GM23338 (cell line): Measurements from ENCODE around the gene TIMM10B. TPM values are rescaled to one million over a fixed set of nuclear protein-coding genes. Genes with fewer than 3 reads are reported as not detected.

Experiments
- ATAC-seq: fragments of 200-7000 bp; cut with Tn5 transposase; 3 replicates; pipeline ENCODE4 v1.9.1; 2020
- DNase-seq: peaks from one replicate; pipeline ENCODE4 v3.0.0-alpha.2; 2015; ENCODE audit warnings: low spot score
- H2AFZ ChIP-seq: fragments of 200-600 bp; sonication (generic); 2 replicates; pipeline ENCODE4 v1.8.0; 2016; ENCODE audit warnings: antibody characterized with exemption, mild to moderate bottlenecking, moderate library complexity
- H3F3A ChIP-seq: fragments of 200-600 bp; sonication (generic); replicated peaks from 2 replicates; pipeline ENCODE4 v1.8.0; 2017; ENCODE audit warnings: antibody characterized with exemption, mixed run types, low read depth
- H3K27ac ChIP-seq: fragments of 200-600 bp; sonication (generic); 2 replicates; pipeline ENCODE4 v1.6.1; 2016; ENCODE audit warnings: low read depth
- H3K27me3 ChIP-seq: fragments of 200-600 bp; sonication (generic); 2 replicates; pipeline ENCODE4 v1.8.0; 2016; ENCODE audit warnings: mild to moderate bottlenecking, mixed run types, moderate library complexity; ENCODE audit not compliant: insufficient read depth
- H3K36me3 ChIP-seq: fragments of 200-600 bp; sonication (generic); 2 replicates; pipeline ENCODE4 v1.8.0; 2016; ENCODE audit warnings: mild to moderate bottlenecking; ENCODE audit not compliant: insufficient read depth
- H3K4me1 ChIP-seq: fragments of 200-600 bp; sonication (generic); 2 replicates; pipeline ENCODE4 v1.8.0; 2016; ENCODE audit warnings: mild to moderate bottlenecking, moderate library complexity; ENCODE audit not compliant: insufficient read depth
- H3K4me2 ChIP-seq: fragments of 200-600 bp; sonication (generic); 2 replicates; pipeline ENCODE4 v1.7.1; 2017; ENCODE audit warnings: mixed run types
- H3K4me3 ChIP-seq: fragments of 200-600 bp; sonication (generic); 2 replicates; pipeline ENCODE4 v1.6.1; 2016; ENCODE audit warnings: mixed run types
- H3K79me2 ChIP-seq: fragments of 200-600 bp; sonication (generic); replicated peaks from 2 replicates; pipeline ENCODE4 v1.8.0; 2017; ENCODE audit warnings: mild to moderate bottlenecking; ENCODE audit not compliant: insufficient read depth
- H3K9me2 ChIP-seq: fragments of 200-600 bp; sonication (generic); 2 replicates; pipeline ENCODE4 v1.8.0; 2017; ENCODE audit not compliant: insufficient read depth
- H4K20me1 ChIP-seq: fragments of 200-600 bp; sonication (generic); replicated peaks from 2 replicates; pipeline ENCODE4 v1.8.0; 2017; ENCODE audit warnings: mild to moderate bottlenecking; ENCODE audit not compliant: insufficient read depth
- H3K27ac Mint-ChIP-seq: 2 replicates; pipeline ENCODE4 v1.8.0; 2020; ENCODE audit warnings: inconsistent platforms, mild to moderate bottlenecking, moderate library complexity, mixed read lengths
- H3K27me3 Mint-ChIP-seq: 3 replicates; pipeline ENCODE4 v1.8.0; 2022; ENCODE audit warnings: low read depth, mild to moderate bottlenecking, moderate library complexity, mixed read lengths, inconsistent platforms; ENCODE audit not compliant: insufficient read depth, poor library complexity
- H3K36me3 Mint-ChIP-seq: 3 replicates; pipeline ENCODE4 v1.8.0; 2021; ENCODE audit warnings: low read depth, mild to moderate bottlenecking, inconsistent platforms, moderate library complexity, mixed read lengths
- H3K4me1 Mint-ChIP-seq: 3 replicates; pipeline ENCODE4 v1.8.0; 2020; ENCODE audit warnings: mild to moderate bottlenecking, inconsistent platforms, mixed read lengths
- H3K4me3 Mint-ChIP-seq: 3 replicates; pipeline ENCODE4 v1.8.0; 2021; ENCODE audit warnings: moderate library complexity, mild to moderate bottlenecking, inconsistent platforms, mixed read lengths
- H3K9me3 Mint-ChIP-seq: 3 replicates; pipeline ENCODE4 v1.8.0; 2020; ENCODE audit warnings: moderate library complexity, mild to moderate bottlenecking, inconsistent platforms, mixed read lengths
- CREB1 ChIP-seq: fragments of 250-450 bp; sonication (Bioruptor Pico); IDR thresholded peaks from 2 replicates; pipeline ENCODE4 v1.5.0; 2020; ENCODE audit warnings: low read depth, mild to moderate bottlenecking, moderate library complexity
- EZH2 ChIP-seq: fragments of 200-600 bp; sonication (generic); IDR thresholded peaks from one replicate; pipeline ENCODE4 v1.8.0; 2017; ENCODE audit warnings: antibody characterized with exemption, mild to moderate bottlenecking, low read depth; ENCODE audit not compliant: unreplicated experiment
- EZH2phosphoT487 ChIP-seq: fragments of 200-600 bp; sonication (generic); IDR thresholded peaks from one replicate; pipeline ENCODE4 v1.8.1; 2018; ENCODE audit warnings: antibody characterized with exemption; ENCODE audit not compliant: unreplicated experiment
- JUNB ChIP-seq: IDR thresholded peaks from one replicate; pipeline ENCODE4 v1.6.1; 2016; ENCODE audit warnings: antibody characterized with exemption; ENCODE audit not compliant: unreplicated experiment
- NANOG ChIP-seq: IDR thresholded peaks from 2 replicates; pipeline ENCODE4 v1.6.1; 2016; ENCODE audit warnings: antibody characterized with exemption, borderline replicate concordance
- POLR2AphosphoS5 ChIP-seq: IDR thresholded peaks from 2 replicates; pipeline ENCODE4 v1.6.1; 2016; ENCODE audit warnings: antibody characterized with exemption, low read depth
- REST ChIP-seq: IDR thresholded peaks from one replicate; pipeline ENCODE4 v1.6.1; 2018; ENCODE audit warnings: antibody characterized with exemption; ENCODE audit not compliant: unreplicated experiment
- STAT1 ChIP-seq: IDR thresholded peaks from one replicate; pipeline ENCODE4 v1.6.1; 2016; ENCODE audit warnings: antibody characterized with exemption; ENCODE audit not compliant: unreplicated experiment
- ZNF114 ChIP-seq: fragments of 250-450 bp; sonication (Bioruptor Pico); IDR thresholded peaks from 2 replicates; pipeline ENCODE4 v1.5.0; 2020; ENCODE audit warnings: mild to moderate bottlenecking, moderate library complexity
- ZNF331 ChIP-seq: fragments of 250-450 bp; sonication (Bioruptor Pico); IDR thresholded peaks from 2 replicates; pipeline ENCODE4 v1.5.0; 2020; ENCODE audit warnings: low read depth, mild to moderate bottlenecking, moderate library complexity
- polyA plus RNA-seq: library from polyadenylated mRNA; unstranded; fragments of >200 nt; fragmentation: Nextera tagmentation; extraction: Ambion mirVana; gene quantifications from 2 replicates; pipeline ENCODE4 v1.2.1, GENCODE V29; 2016
- total RNA-seq: library from RNA; depleted of rRNA; stranded (reverse); fragments of >200 nt; shearing (Covaris generic); gene quantifications from 2 replicates; pipeline ENCODE4 v1.2.3, GENCODE V29; 2014
- TF ChIP-seq, protein P1 (sequence below), 2 experiments: fragments of 200-600 bp in 1 of 2; sonication (generic) in 1 of 2; conservative IDR thresholded peaks; 2 replicates each; pipeline versions ENCODE4 v1.5.1 to v1.6.1; 2016 to 2017; ENCODE audit warnings: antibody characterized with exemption in 2 of 2, low read depth in 2 of 2, mild to moderate bottlenecking in 2 of 2, moderate library complexity in 1 of 2
- TF ChIP-seq, protein P2 (sequence below): IDR thresholded peaks from 2 replicates; pipeline ENCODE4 v1.6.1; 2016; ENCODE audit warnings: antibody characterized with exemption

TIMM10B gene
- total and polyA plus RNA-seq, 2 experiments from 2014 or later, result 30.8 to 54.2 TPM

DNA sequence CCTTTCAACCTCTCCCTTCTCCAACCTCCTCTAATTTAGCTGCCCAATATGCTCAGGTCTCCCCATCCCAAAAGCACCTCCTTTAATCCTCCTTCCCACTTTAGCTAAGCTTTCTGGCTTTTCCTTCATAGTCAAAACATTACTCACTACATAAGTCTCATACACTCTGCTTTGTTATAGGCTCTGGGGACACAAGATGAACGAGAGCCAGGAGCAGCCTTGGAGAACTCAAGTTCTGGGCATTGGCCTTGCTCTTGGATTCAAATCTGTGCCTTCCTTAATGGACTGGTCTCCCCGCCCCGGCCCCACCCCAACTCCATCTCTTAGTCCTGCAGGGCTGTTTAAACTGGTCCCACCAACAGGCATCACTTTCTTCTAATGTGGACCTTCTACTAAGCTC, 29.1 kb upstream of the TIMM10B start (continued):
- TF ChIP-seq STAT1 (no peak), JUNB (no peak), CREB1 (CRISPR knock-in tag) (no peak)

DNA sequence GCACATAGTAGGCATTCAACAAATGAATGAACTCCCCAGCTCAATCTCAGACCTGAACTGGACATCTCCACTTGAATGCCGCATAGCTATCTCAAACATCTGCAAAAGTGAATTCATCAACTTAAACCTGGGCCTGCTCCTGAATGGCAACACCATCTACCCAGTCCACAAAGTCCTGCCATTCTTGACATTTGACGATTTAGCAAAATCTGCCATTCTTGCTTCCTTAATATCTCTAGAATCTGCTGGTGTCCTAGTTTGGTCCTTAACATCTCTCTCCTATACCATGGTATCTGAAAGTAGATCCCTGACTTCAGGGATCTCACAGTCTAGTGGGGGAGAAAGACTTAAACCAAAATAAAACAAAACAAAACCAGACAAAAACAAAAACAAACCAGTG, 28.1 kb upstream of the TIMM10B start:
- H3K27me3 ChIP-seq, result no peaks in the 10 kb centered on the region
- no peak overlapping the region for H3K4me3 Mint-ChIP-seq
- no peak overlapping the region for H3K4me3 ChIP-seq
- no peaks in the 10 kb centered on the region for H3K79me2 ChIP-seq
- no peaks in the 10 kb centered on the region for H4K20me1 ChIP-seq
- no peaks in the 10 kb centered on the region for H3K4me1 Mint-ChIP-seq
- H3K36me3 ChIP-seq, result 0 out of 2 replicates have a peak, but pooled peaks cover 3% of the 10 kb centered on the region
- no peaks in the 10 kb centered on the region for H3K9me3 Mint-ChIP-seq
- ATAC-seq (no peak), DNase-seq (no peak)
- no peak overlapping the region for H3K27ac Mint-ChIP-seq
- no peak overlapping the region for H2AFZ ChIP-seq
- TF ChIP-seq CREB1 (CRISPR knock-in tag) (no peak), STAT1 (no peak), ZNF114 (CRISPR knock-in tag) (no peak), JUNB (no peak), REST (no peak)
- H3K36me3 Mint-ChIP-seq, result no peaks in the 10 kb centered on the region
- H3K27me3 Mint-ChIP-seq, result no peaks in the 10 kb centered on the region
- H3K4me1 ChIP-seq, result no peaks in the 10 kb centered on the region
- no peaks in the 10 kb centered on the region for H3K9me2 ChIP-seq
- no peak overlapping the region for H3K4me2 ChIP-seq
- H3K27ac ChIP-seq, result no peak overlapping the region
- no peaks in the 10 kb centered on the region for H3F3A ChIP-seq

GRCh38 chr11:6455070-6455469, 26.2 kb upstream of the TIMM10B start:
- no peaks in the 10 kb centered on the region for H3K27me3 ChIP-seq
- no peak for ATAC-seq
- Mint-ChIP-seq H3K4me1 (no peaks in the 10 kb centered on the region), H3K27me3 (no peaks in the 10 kb centered on the region), H3K9me3 (no peaks in the 10 kb centered on the region), H3K36me3 (no peaks in the 10 kb centered on the region), H3K4me3 (no peak overlapping the region), H3K27ac (no peak overlapping the region)
- H3F3A ChIP-seq, result no peaks in the 10 kb centered on the region
- no peaks in the 10 kb centered on the region for H3K9me2 ChIP-seq
- H2AFZ ChIP-seq, result no peak overlapping the region
- no peaks in the 10 kb centered on the region for H3K79me2 ChIP-seq
- H3K36me3 ChIP-seq, result 0 out of 2 replicates have a peak, but pooled peaks cover 2% of the 10 kb centered on the region
- no peak overlapping the region for H3K4me2 ChIP-seq
- H3K27ac ChIP-seq, result no peak overlapping the region
- no peak overlapping the region for H3K4me3 ChIP-seq
- DNase-seq, result no peak
- no peaks in the 10 kb centered on the region for H3K4me1 ChIP-seq
- H4K20me1 ChIP-seq, result no peaks in the 10 kb centered on the region
- TF ChIP-seq ZNF114 (CRISPR knock-in tag) (no peak), STAT1 (no peak), REST (no peak), NANOG (no peak), ZNF331 (CRISPR knock-in tag) (no peak), EZH2 (no peak), CREB1 (CRISPR knock-in tag) (no peak), POLR2AphosphoS5 (no peak), EZH2phosphoT487 (no peak), JUNB (no peak)
- TF ChIP-seq, protein P1, sequence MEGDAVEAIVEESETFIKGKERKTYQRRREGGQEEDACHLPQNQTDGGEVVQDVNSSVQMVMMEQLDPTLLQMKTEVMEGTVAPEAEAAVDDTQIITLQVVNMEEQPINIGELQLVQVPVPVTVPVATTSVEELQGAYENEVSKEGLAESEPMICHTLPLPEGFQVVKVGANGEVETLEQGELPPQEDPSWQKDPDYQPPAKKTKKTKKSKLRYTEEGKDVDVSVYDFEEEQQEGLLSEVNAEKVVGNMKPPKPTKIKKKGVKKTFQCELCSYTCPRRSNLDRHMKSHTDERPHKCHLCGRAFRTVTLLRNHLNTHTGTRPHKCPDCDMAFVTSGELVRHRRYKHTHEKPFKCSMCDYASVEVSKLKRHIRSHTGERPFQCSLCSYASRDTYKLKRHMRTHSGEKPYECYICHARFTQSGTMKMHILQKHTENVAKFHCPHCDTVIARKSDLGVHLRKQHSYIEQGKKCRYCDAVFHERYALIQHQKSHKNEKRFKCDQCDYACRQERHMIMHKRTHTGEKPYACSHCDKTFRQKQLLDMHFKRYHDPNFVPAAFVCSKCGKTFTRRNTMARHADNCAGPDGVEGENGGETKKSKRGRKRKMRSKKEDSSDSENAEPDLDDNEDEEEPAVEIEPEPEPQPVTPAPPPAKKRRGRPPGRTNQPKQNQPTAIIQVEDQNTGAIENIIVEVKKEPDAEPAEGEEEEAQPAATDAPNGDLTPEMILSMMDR (conservative IDR thresholded peaks at IDR 0.05; ENCODE audit: low read depth in 2 of 2), result no peak
- TF ChIP-seq, protein P2, sequence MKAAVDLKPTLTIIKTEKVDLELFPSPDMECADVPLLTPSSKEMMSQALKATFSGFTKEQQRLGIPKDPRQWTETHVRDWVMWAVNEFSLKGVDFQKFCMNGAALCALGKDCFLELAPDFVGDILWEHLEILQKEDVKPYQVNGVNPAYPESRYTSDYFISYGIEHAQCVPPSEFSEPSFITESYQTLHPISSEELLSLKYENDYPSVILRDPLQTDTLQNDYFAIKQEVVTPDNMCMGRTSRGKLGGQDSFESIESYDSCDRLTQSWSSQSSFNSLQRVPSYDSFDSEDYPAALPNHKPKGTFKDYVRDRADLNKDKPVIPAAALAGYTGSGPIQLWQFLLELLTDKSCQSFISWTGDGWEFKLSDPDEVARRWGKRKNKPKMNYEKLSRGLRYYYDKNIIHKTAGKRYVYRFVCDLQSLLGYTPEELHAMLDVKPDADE, result no peak
